ENCODE data around the gene ERG. TPM values are rescaled to one million over a fixed set of nuclear protein-coding genes. Genes with fewer than 3 reads are reported as not detected.

The ERG gene
- polyA plus RNA-seq, 2 of the 4 experiments (the other 2 are of a cell fraction): not detected

- WGBS (ENCODE audit: missing lambda C conversion rate): 20% methylated on average over 1 of the region's 2 CpGs
- ChIA-PET CTCF (interaction anchor here (1.8 kb wide), 1 partner anchor 10 kb away, joined by 15 read pairs; no protein-coding TSS in a partner anchor), POLR2A (no interaction called here)
- no peak for DNase-seq (ENCODE audit: low read depth in 1 of 2, low spot score in 1 of 2)
- no peak overlapping the region for H3K4me3 ChIP-seq
- no peak for ATAC-seq
- H3K4me2 ChIP-seq: no peak overlapping the region
- H3K27ac ChIP-seq: no peak overlapping the region
- no peaks in the 10 kb centered on the region for H3K4me1 ChIP-seq
- TF ChIP-seq HOXB5 (CRISPR knock-in tag; IDR thresholded peaks at IDR 0.05): no peak
- TF ChIP-seq HDAC2 (IDR thresholded peaks at IDR 0.05): no peak
- TF ChIP-seq ESRRA (IDR thresholded peaks at IDR 0.05; ENCODE audit: borderline replicate concordance, low read length): no peak
- TF ChIP-seq E2F6 (IDR thresholded peaks at IDR 0.05; ENCODE audit: borderline replicate concordance, low read depth): no peak
- no peak for TF ChIP-seq JUN (IDR thresholded peaks at IDR 0.05)
- no peak for TF ChIP-seq BCL3 (IDR thresholded peaks at IDR 0.05)
- TF ChIP-seq NPAS2 (CRISPR knock-in tag; IDR thresholded peaks at IDR 0.05; ENCODE audit: borderline replicate concordance): no peak
- H3K9me3 ChIP-seq: no peaks in the 10 kb centered on the region
- FAIRE-seq: no peak
Observed at GRCh38 chr21:38365521-38365920, 132.8 kb downstream of the ERG start.

- 0% methylated on average over 1 of the region's 1 CpG for WGBS (ENCODE audit: missing lambda C conversion rate)
- ATAC-seq (no peak), FAIRE-seq (no peak), DNase-seq (ENCODE audit: low read depth in 1 of 2, low spot score in 1 of 2) (no peak)
- Histone ChIP-seq H3K9me3 (no peaks in the 10 kb centered on the region), H3K4me1 (no peaks in the 10 kb centered on the region), H3K27ac (no peak overlapping the region), H3K4me2 (no peak overlapping the region), H3K4me3 (no peak overlapping the region)
- ChIA-PET POLR2A (no interaction called here), CTCF (no interaction called here)
- TF ChIP-seq EP300 (IDR thresholded peaks at IDR 0.05) (no peak), ZC3H11A (IDR thresholded peaks at IDR 0.05) (no peak), USF2 (IDR thresholded peaks at IDR 0.05) (no peak), CBX8 (IDR thresholded peaks at IDR 0.05) (no peak), REST (IDR thresholded peaks at IDR 0.05) (no peak), PBX3 (IDR thresholded peaks at IDR 0.05) (no peak), BHLHE40 (IDR thresholded peaks at IDR 0.05; ENCODE audit: low read depth, low read length) (no peak), KDM1A (IDR thresholded peaks at IDR 0.05; ENCODE audit: low read depth) (no peak), NPAS2 (CRISPR knock-in tag; IDR thresholded peaks at IDR 0.05; ENCODE audit: borderline replicate concordance) (no peak), EHF (CRISPR knock-in tag; IDR thresholded peaks at IDR 0.05) (no peak)
Observed at GRCh38 chr21:38363693-38364092, 134.6 kb downstream of the ERG start.

- H3K9me3 ChIP-seq: no peaks in the 10 kb centered on the region
- WGBS (ENCODE audit: missing lambda C conversion rate): 20% methylated on average over 1 of the region's 1 CpG
- FAIRE-seq (no peak), ATAC-seq (no peak), DNase-seq (ENCODE audit: low read depth in 1 of 2, low spot score in 1 of 2) (no peak)
- no peak overlapping the region for H3K4me2 ChIP-seq
- CTCF ChIA-PET: no interaction called here
- no peak overlapping the region for H3K4me3 ChIP-seq
- H3K27ac ChIP-seq: no peak overlapping the region
- POLR2A ChIA-PET: no interaction called here
- H3K4me1 ChIP-seq: peaks cover under 1% of the 10 kb centered on the region; the same call in 1 of the 3 replicates
- TF ChIP-seq RCOR1 (IDR thresholded peaks at IDR 0.05; ENCODE audit: low read depth, low read length) (no peak), ZFP36 (IDR thresholded peaks at IDR 0.05; ENCODE audit: borderline replicate concordance, partially characterized antibody) (no peak), MYC (IDR thresholded peaks at IDR 0.05; ENCODE audit: borderline replicate concordance, low read length) (no peak), FOXS1 (CRISPR knock-in tag; IDR thresholded peaks at IDR 0.05) (no peak), CHD4 (IDR thresholded peaks at IDR 0.05; ENCODE audit: borderline replicate concordance) (no peak), CBX8 (IDR thresholded peaks at IDR 0.05) (no peak), HEYL (CRISPR knock-in tag; IDR thresholded peaks at IDR 0.05) (no peak), RNF2 (IDR thresholded peaks at IDR 0.05; ENCODE audit: borderline replicate concordance, low read depth) (no peak), CHD2 (IDR thresholded peaks at IDR 0.05; ENCODE audit: low read length, partially characterized antibody) (no peak), MAX (IDR thresholded peaks at IDR 0.05) (no peak), RARB (CRISPR knock-in tag; IDR thresholded peaks at IDR 0.05) (no peak), PBX3 (IDR thresholded peaks at IDR 0.05) (no peak)
Observed at GRCh38 chr21:38361324-38361723, 137.0 kb downstream of the ERG start.

Data from A549 (cell line).